Colonic mucosa (tissue), 4 donors: ENCODE measurements around the gene MYLK. TPM values are rescaled to one million over a fixed set of nuclear protein-coding genes. Genes with fewer than 3 reads are reported as not detected.

Experiments used
- DNase-seq: peaks from one replicate; pipeline ENCODE4 v3.0.0-alpha.2; 2020
- H3K27ac ChIP-seq: fragments of 200-600 bp; one replicate; pipeline ENCODE4 v1.8.0; 2021
- H3K27me3 ChIP-seq: fragments of 200-600 bp; one replicate; pipeline ENCODE4 v1.8.0; 2021
- H3K36me3 ChIP-seq: fragments of 200-600 bp; one replicate; pipeline ENCODE4 v1.8.0; 2021
- H3K4me1 ChIP-seq: fragments of 200-600 bp; one replicate; pipeline ENCODE4 v1.8.0; 2021; ENCODE audit warnings: mild to moderate bottlenecking
- H3K4me3 ChIP-seq: fragments of 200-600 bp; one replicate; pipeline ENCODE4 v1.8.0; 2021
- H3K9ac ChIP-seq, 2 donors: one replicate each; pipeline ENCODE4 v1.7.0; 2013; ENCODE audit warnings: control low read depth in 2 of 2, low read depth in 2 of 2, low read length in 2 of 2
- H3K9me3 ChIP-seq: fragments of 200-600 bp; one replicate; pipeline ENCODE4 v1.8.0; 2021
- intact Hi-C: fragments of 100-400 bp; cut with DNase I; formaldehyde crosslinking; loops from one replicate; pipeline ENCODE4 v1.14.1; 2022
- total RNA-seq, 2 donors: library from RNA; stranded (reverse); fragmentation: NEBNext Ultra II Directional in 1 of 2; extraction: Animal tissue kit (Norgen Biotek cat#: 25700) in 1 of 2; gene quantifications; one replicate each; pipeline ENCODE4 v1.2.1, GENCODE V29; 2021
- TF ChIP-seq, protein P1 (sequence below): fragments of 200-600 bp; IDR thresholded peaks from one replicate; pipeline ENCODE4 v1.8.0; 2022; ENCODE audit warnings: antibody characterized with exemption, mild to moderate bottlenecking
- donor health status: healthy.
- donor health status: DM: no; HTN: no; CAD: no.
- donor health status: DM: no; HTN: no; CAD: no.

MYLK gene
- total RNA-seq, 2 donors from 2014 or later, result 58.8 to 267 TPM

DNA sequence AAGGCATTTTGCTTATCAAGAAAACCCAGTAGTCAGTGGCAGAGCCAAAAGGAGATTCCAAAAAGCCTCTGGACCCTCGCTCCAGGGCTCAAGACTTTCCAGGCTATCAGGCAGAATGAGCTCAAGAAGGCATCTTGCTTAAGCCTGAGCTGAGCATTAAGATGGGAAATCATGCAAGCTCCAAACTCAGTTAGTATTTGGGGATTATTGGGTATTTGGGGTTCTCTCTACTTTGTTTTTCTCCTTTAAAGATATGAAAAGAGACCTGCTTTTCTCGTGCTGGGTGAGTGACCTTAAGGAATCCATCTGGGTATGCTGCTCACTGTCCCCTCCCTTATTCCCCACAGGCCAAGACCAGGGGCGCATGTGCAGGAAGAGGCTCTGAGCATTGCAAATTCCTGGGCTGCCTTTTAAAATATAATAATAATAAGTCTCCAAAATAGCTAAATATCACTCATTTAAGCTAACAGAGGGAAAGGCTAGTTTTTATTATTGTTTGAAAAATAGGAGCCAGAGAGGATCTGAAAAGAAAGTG is 223.9 kb downstream of the MYLK start:
- TF ChIP-seq, protein P1, sequence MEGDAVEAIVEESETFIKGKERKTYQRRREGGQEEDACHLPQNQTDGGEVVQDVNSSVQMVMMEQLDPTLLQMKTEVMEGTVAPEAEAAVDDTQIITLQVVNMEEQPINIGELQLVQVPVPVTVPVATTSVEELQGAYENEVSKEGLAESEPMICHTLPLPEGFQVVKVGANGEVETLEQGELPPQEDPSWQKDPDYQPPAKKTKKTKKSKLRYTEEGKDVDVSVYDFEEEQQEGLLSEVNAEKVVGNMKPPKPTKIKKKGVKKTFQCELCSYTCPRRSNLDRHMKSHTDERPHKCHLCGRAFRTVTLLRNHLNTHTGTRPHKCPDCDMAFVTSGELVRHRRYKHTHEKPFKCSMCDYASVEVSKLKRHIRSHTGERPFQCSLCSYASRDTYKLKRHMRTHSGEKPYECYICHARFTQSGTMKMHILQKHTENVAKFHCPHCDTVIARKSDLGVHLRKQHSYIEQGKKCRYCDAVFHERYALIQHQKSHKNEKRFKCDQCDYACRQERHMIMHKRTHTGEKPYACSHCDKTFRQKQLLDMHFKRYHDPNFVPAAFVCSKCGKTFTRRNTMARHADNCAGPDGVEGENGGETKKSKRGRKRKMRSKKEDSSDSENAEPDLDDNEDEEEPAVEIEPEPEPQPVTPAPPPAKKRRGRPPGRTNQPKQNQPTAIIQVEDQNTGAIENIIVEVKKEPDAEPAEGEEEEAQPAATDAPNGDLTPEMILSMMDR, result no peak
- Histone ChIP-seq H3K4me1 (peaks cover 20% of the 10 kb centered on the region), H3K9me3 (no peaks in the 10 kb centered on the region), H3K9ac (peak overlapping the region in 1 of 2 donors; percentile 28), H3K4me3 (no peak overlapping the region), H3K27me3 (no peaks in the 10 kb centered on the region), H3K27ac (peak overlapping the region; percentile 43), H3K36me3 (no peaks in the 10 kb centered on the region)
- no peak for DNase-seq
- intact Hi-C loops, result no loop called here

DNA sequence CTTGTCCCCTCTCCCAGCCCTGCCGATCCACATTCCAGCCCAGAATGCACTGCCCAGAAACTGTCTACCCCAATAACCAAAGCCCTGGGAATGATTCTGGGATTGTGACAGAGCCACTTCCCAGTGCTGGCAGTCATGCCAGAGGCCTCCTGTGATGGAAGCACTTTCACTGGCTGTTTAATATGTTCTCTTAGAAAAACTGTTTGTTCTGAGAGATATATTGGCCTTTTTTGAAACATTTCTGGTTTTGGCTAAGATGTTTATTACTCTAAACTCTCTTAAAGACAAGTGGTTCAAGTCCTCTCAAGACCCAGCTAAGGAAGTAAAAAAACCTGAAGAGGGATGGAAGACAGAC is 225.3 kb downstream of the MYLK start:
- peaks cover 20% of the 10 kb centered on the region for H3K4me1 ChIP-seq
- H3K27me3 ChIP-seq, result no peaks in the 10 kb centered on the region
- H3K4me3 ChIP-seq, result no peak overlapping the region
- intact Hi-C loops, result no loop called here
- no peaks in the 10 kb centered on the region for H3K9me3 ChIP-seq
- DNase-seq, result no peak
- no peaks in the 10 kb centered on the region for H3K36me3 ChIP-seq
- peak overlapping the region; percentile 39 for H3K27ac ChIP-seq
- no peak overlapping the region for H3K9ac ChIP-seq
- TF ChIP-seq, protein P1, result no peak

DNA sequence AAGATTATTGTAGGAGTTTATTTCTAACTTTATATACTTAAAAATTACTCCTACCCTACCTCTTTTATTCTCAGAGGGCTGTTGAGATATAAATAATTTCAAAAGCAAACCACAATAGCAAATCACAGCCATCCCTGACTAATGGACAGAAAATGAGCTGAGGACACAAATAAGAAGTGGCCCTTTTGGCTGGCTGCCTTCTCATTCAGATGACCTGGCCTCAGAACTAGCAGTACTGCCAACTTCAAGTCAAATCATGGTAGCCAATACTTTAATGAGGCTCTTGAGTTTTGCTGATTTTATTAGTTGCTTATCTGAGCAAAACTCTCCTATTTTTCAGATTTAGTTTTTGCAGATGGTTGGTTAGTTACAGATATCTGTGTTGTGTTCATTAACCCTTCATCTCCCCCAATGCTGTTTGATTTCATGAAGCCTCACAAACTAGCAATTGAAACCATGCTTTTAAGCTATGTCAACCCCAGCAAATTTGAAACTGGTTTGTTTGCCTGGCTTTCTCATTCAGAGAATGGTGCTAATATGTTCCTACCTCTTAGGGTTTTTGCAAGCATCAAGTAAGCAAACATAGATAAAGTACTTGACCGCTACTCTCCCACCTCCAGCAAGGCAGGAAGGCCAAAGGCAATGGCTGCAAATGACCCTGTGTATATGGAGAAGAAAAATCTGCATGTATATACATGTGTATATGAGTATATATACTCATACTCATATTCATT is 225.8 kb downstream of the MYLK start:
- intact Hi-C loops, result no loop called here
- no peaks in the 10 kb centered on the region for H3K27me3 ChIP-seq
- TF ChIP-seq, protein P1, result no peak
- peak; percentile 65 for DNase-seq
- no peak overlapping the region for H3K4me3 ChIP-seq
- no peaks in the 10 kb centered on the region for H3K36me3 ChIP-seq
- H3K9ac ChIP-seq, result no peak overlapping the region
- peaks cover 20% of the 10 kb centered on the region for H3K4me1 ChIP-seq
- H3K27ac ChIP-seq, result peak overlapping the region; percentile 39
- no peaks in the 10 kb centered on the region for H3K9me3 ChIP-seq

DNA sequence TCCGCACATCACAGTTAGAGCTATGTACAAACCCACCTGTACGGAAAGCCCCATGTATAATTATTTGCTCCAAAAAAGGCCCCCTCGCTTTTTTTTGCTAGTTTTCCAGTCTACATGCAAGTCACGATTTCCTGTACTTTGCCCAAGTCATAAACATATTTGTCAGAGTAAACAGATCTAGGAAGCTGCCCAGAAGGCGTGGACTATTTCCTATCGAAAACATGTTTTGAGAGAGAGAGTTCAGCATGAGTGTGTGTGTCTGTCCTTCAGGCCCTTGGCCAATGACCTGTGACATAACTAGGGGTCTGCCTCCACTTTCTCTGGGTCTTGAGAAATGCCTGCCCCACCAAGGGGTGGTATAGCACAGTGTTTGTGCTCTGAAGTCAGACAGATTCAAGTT is 226.6 kb downstream of the MYLK start:
- Histone ChIP-seq H3K9ac (peak overlapping the region; percentile 24 to 59), H3K27me3 (no peaks in the 10 kb centered on the region), H3K36me3 (no peaks in the 10 kb centered on the region), H3K9me3 (no peaks in the 10 kb centered on the region), H3K27ac (peak overlapping the region; percentile 39), H3K4me1 (peaks cover 20% of the 10 kb centered on the region), H3K4me3 (no peak overlapping the region)
- TF ChIP-seq, protein P1, result no peak
- intact Hi-C loops, result no loop called here
- DNase-seq, result peak; percentile 56

DNA sequence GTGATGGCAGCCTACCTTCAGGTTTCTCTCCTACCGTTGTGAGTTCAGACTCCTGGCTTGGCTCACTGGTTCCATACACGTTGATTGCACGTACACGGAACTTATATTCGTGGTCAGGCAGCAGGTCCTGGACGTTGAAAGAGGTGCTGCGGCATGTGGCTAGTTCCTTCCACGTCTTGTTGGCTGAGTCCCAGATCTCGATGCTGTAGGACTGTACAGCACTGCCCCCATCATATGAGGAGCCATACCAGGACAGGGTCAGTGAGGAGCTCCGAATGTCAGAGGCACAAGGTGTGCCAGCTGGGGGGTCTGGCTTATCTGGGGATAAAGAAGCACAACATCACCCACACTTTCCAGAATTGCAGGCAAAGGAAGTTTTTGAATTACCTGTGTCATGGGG is 227.0 kb downstream of the MYLK start:
- Histone ChIP-seq H3K4me1 (peaks cover 20% of the 10 kb centered on the region), H3K4me3 (no peak overlapping the region), H3K27me3 (no peaks in the 10 kb centered on the region), H3K9me3 (no peaks in the 10 kb centered on the region), H3K27ac (peak overlapping the region; percentile 39), H3K36me3 (no peaks in the 10 kb centered on the region), H3K9ac (peak overlapping the region; percentile 24 to 59)
- intact Hi-C loops, result no loop called here
- no peak for DNase-seq
- TF ChIP-seq, protein P1, result no peak
